Natural killer cell (primary cell): ENCODE results near the gene KRT27. TPM values are rescaled to one million over a fixed set of nuclear protein-coding genes. Genes with fewer than 3 reads are reported as not detected.
A peak's percentile ranks its signal among the peaks of the same experiment; 100 is the strongest.

ENCODE experiments used
- ATAC-seq, 3 donors: fragments of 150-1000 bp in 2 of 3; fragments of 200-7000 bp in 1 of 3; cut with Tn5 transposase; 1 replicate in 1 of 3; 2 replicates in 2 of 3; pipeline ENCODE4 v1.10.0; 2021; ENCODE audit warnings: mild to moderate bottlenecking in 2 of 3, moderate library complexity in 2 of 3
- DNase-seq, 2 donors: peaks; one replicate each; pipeline versions ENCODE4 v3.0.0 to v3.0.0-alpha.2; 2013 to 2021; ENCODE audit warnings: mixed read lengths in 1 of 2
- H3K27ac ChIP-seq: one replicate; pipeline ENCODE4 v1.5.1; 2013; ENCODE audit warnings: mild to moderate bottlenecking, low read length
- H3K27me3 ChIP-seq: one replicate; pipeline ENCODE4 v1.6.1; 2013; ENCODE audit warnings: low read length; ENCODE audit not compliant: control insufficient read depth, insufficient read depth
- H3K36me3 ChIP-seq: one replicate; pipeline ENCODE4 v1.6.1; 2013; ENCODE audit warnings: low read length; ENCODE audit not compliant: control insufficient read depth, insufficient read depth
- H3K4me1 ChIP-seq: one replicate; pipeline ENCODE4 v1.6.1; 2013; ENCODE audit warnings: low read length; ENCODE audit not compliant: control insufficient read depth, insufficient read depth
- H3K4me3 ChIP-seq: one replicate; pipeline ENCODE4 v1.5.1; 2013; ENCODE audit warnings: low read length
- H3K9me3 ChIP-seq: one replicate; pipeline ENCODE4 v1.6.1; 2013; ENCODE audit warnings: low read length; ENCODE audit not compliant: control insufficient read depth, insufficient read depth
- H3K27ac Mint-ChIP-seq, 2 donors: one replicate each; pipeline ENCODE4 v1.8.0; 2022; ENCODE audit warnings: mild to moderate bottlenecking in 2 of 2, mixed read lengths in 2 of 2, moderate library complexity in 1 of 2
- H3K27me3 Mint-ChIP-seq, 2 donors: one replicate each; pipeline ENCODE4 v1.8.0; 2022; ENCODE audit warnings: low read depth in 2 of 2, mixed read lengths in 2 of 2
- H3K36me3 Mint-ChIP-seq: one replicate; pipeline ENCODE4 v1.8.0; 2022; ENCODE audit warnings: mixed read lengths
- H3K4me1 Mint-ChIP-seq, 2 donors: one replicate each; pipeline ENCODE4 v1.8.0; 2022; ENCODE audit warnings: mixed read lengths in 2 of 2
- H3K4me3 Mint-ChIP-seq: one replicate; pipeline ENCODE4 v1.8.0; 2022; ENCODE audit warnings: mild to moderate bottlenecking, moderate library complexity, mixed read lengths
- H3K9me3 Mint-ChIP-seq, 2 donors: one replicate each; pipeline ENCODE4 v1.8.0; 2022; ENCODE audit warnings: mixed read lengths in 2 of 2
- WGBS: methylation state at CpG from one replicate; pipeline ENCODE4 v1.1.7; 2013; ENCODE audit warnings: missing lambda C conversion rate; ENCODE audit not compliant: insufficient coverage; 5-methylcytosine and 5-hydroxymethylcytosine counted together
- intact Hi-C: fragments of 100-400 bp; cut with micrococcal nuclease; formaldehyde crosslinking; loops from one replicate; pipeline ENCODE4 v1.14.2; 2022
- total RNA-seq, 4 donors: library from RNA; stranded (reverse); fragments of 120-200 nt in 1 of 4; gene quantifications; one replicate each; pipeline versions ENCODE4 v1.2.3 to v1.2.4, GENCODE V29; 2013 to 2022
- TF ChIP-seq, protein P1 (sequence below): fragments of 200-600 bp; IDR thresholded peaks from one replicate; pipeline ENCODE4 v1.8.0; 2022; ENCODE audit warnings: antibody characterized with exemption

Gene KRT27
- total RNA-seq, 3 donors from 2014 or later (not counting 1 experiment from before 2014, with no cell fraction given) = not detected

DNA sequence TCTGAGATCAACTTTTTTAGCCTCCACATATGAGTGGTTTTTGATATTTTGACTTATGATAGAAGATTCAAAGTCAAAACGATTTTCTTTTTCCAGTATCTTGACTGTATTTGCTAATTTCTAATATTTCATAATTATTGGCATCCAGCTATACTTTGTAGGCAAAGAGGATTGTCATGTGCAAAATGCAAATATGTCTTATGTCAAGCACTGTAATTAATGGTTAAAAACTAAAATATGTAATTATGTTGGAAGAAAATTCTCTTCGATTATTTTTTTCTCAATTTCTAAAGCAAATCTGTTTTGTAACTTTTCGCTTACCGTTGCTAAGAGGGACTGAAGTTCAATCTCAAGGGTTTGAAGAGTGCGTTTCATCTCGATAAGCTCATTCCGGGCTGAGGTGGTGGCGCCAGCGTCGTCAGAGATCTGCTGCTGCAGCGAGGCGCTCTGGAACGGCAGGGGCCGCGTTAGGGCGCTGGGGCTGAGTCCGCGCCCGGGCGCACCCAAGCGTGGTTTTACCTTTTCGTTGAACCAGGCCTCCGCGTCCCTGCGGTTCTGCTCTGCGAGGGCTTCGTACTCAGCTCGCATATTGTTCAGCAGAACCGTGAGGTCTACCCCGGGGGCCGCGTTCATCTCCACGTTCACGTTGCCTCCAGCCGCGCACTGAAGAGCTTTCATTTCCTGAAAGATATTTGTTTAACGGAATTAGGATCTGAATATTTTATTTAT lies 3.0 kb downstream of the KRT27 start:
- no peaks in the 10 kb centered on the region for H3K36me3 Mint-ChIP-seq
- H3K27ac ChIP-seq = no peak overlapping the region
- WGBS = 43% methylated on average over 36 of the region's 37 CpGs
- DNase-seq = peak in 1 of 2 donors; percentile 50
- H3K27ac Mint-ChIP-seq = no peak overlapping the region
- H3K4me3 Mint-ChIP-seq = no peak overlapping the region
- no peaks in the 10 kb centered on the region for H3K9me3 ChIP-seq
- H3K27me3 ChIP-seq = peaks cover 20% of the 10 kb centered on the region
- no peaks in the 10 kb centered on the region for H3K4me1 Mint-ChIP-seq
- no peaks in the 10 kb centered on the region for H3K36me3 ChIP-seq
- H3K27me3 Mint-ChIP-seq = peaks cover 32 to 76% of the 10 kb centered on the region in 2 donors
- H3K4me1 ChIP-seq = peaks cover 5% of the 10 kb centered on the region
- TF ChIP-seq, protein P1, sequence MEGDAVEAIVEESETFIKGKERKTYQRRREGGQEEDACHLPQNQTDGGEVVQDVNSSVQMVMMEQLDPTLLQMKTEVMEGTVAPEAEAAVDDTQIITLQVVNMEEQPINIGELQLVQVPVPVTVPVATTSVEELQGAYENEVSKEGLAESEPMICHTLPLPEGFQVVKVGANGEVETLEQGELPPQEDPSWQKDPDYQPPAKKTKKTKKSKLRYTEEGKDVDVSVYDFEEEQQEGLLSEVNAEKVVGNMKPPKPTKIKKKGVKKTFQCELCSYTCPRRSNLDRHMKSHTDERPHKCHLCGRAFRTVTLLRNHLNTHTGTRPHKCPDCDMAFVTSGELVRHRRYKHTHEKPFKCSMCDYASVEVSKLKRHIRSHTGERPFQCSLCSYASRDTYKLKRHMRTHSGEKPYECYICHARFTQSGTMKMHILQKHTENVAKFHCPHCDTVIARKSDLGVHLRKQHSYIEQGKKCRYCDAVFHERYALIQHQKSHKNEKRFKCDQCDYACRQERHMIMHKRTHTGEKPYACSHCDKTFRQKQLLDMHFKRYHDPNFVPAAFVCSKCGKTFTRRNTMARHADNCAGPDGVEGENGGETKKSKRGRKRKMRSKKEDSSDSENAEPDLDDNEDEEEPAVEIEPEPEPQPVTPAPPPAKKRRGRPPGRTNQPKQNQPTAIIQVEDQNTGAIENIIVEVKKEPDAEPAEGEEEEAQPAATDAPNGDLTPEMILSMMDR = no peak
- peak in 1 of 3 donors; percentile 13 for ATAC-seq
- H3K9me3 Mint-ChIP-seq = no peaks in the 10 kb centered on the region
- H3K4me3 ChIP-seq = no peak overlapping the region
- intact Hi-C loops = no loop called here

DNA sequence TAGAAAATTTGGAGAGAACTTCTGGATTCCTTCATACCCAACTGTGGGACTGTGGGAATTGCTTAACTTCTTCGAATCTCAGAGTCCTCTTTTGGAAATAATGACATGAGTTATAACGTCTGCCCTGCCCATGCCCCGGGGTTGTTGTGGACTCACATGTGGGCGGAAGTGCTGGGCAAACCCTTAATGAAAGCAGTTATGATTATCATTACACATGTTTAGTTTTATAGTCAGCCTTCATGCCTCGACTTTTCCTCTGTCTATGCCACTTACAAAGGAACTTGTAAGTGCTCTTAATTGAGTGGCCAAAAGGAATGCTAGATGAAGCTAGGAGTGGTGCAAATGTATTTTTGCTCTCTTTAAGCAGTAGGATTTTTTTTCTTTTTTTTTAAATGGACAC lies 3.9 kb downstream of the KRT27 start:
- H3K4me3 Mint-ChIP-seq = no peak overlapping the region
- TF ChIP-seq, protein P1 = no peak
- no peaks in the 10 kb centered on the region for H3K9me3 ChIP-seq
- 79% methylated on average over 5 of the region's 5 CpGs for WGBS
- intact Hi-C loops = no loop called here
- H3K27ac ChIP-seq = no peak overlapping the region
- H3K27ac Mint-ChIP-seq = no peak overlapping the region
- DNase-seq (no peak), ATAC-seq (no peak)
- H3K4me3 ChIP-seq = no peak overlapping the region
- H3K4me1 ChIP-seq = peaks cover 5% of the 10 kb centered on the region
- no peaks in the 10 kb centered on the region for H3K9me3 Mint-ChIP-seq
- peaks cover 26% of the 10 kb centered on the region for H3K27me3 ChIP-seq
- peaks cover 32 to 71% of the 10 kb centered on the region in 2 donors for H3K27me3 Mint-ChIP-seq
- no peaks in the 10 kb centered on the region for H3K36me3 Mint-ChIP-seq
- H3K36me3 ChIP-seq = no peaks in the 10 kb centered on the region
- no peaks in the 10 kb centered on the region for H3K4me1 Mint-ChIP-seq

DNA sequence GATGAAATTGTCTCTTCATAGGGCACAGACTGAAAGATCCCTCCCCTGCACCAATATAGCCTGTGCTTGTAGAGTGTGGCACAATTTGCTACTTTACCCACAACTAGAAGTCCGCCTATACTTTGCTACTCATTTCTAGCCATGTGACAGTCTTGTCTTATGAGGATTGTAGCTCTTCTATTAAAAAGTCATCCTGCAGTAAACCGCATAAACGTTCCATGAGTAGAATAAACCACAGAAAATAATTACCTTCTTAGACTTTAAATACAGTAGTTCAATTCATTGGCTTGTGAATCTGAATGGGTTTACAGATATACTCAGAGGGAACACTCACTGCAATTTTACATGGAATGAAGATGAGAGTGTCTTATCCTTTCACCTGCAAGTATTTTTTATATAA lies 4.4 kb downstream of the KRT27 start:
- ATAC-seq = no peak
- Histone ChIP-seq H3K36me3 (no peaks in the 10 kb centered on the region), H3K4me1 (peaks cover 5% of the 10 kb centered on the region), H3K4me3 (no peak overlapping the region), H3K9me3 (no peaks in the 10 kb centered on the region), H3K27me3 (peaks cover 31% of the 10 kb centered on the region), H3K27ac (no peak overlapping the region)
- H3K4me3 Mint-ChIP-seq = no peak overlapping the region
- H3K9me3 Mint-ChIP-seq = no peaks in the 10 kb centered on the region
- H3K4me1 Mint-ChIP-seq = no peaks in the 10 kb centered on the region
- TF ChIP-seq, protein P1 = no peak
- H3K27ac Mint-ChIP-seq = no peak overlapping the region
- no peaks in the 10 kb centered on the region for H3K36me3 Mint-ChIP-seq
- H3K27me3 Mint-ChIP-seq = peaks cover 27 to 67% of the 10 kb centered on the region in 2 donors
- intact Hi-C loops = no loop called here
- no peak for DNase-seq
- WGBS = no CpG with 5 or more reads among the region's 3 CpGs

DNA sequence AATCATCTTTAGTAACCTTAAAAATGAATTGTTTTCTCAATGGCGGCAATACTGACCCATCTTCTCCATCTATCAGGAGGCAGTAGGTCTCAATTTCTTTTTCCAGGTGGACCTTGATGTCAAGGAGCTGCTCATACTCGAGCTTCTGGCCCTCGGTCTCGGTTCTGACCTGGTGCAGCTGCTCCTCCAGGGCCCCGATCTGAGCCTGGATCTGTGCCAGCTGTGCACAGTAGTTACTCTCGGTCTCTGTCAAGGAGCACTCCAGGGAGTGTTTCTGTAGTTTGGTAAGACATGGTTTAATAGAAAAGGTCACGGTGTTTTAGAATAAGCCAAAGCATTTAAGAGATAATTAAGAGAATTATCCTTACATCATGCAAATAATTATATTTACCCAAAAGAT lies 4.9 kb downstream of the KRT27 start:
- Histone ChIP-seq H3K36me3 (no peaks in the 10 kb centered on the region), H3K9me3 (no peaks in the 10 kb centered on the region), H3K4me3 (no peak overlapping the region), H3K27me3 (peaks cover 33% of the 10 kb centered on the region), H3K27ac (no peak overlapping the region), H3K4me1 (peaks cover 5% of the 10 kb centered on the region)
- H3K27ac Mint-ChIP-seq = no peak overlapping the region
- intact Hi-C loops = no loop called here
- H3K4me1 Mint-ChIP-seq = no peaks in the 10 kb centered on the region
- no peak for ATAC-seq
- H3K27me3 Mint-ChIP-seq = peaks cover 29 to 67% of the 10 kb centered on the region in 2 donors
- H3K4me3 Mint-ChIP-seq = no peak overlapping the region
- DNase-seq = no peak
- H3K36me3 Mint-ChIP-seq = no peaks in the 10 kb centered on the region
- TF ChIP-seq, protein P1 = no peak
- no peaks in the 10 kb centered on the region for H3K9me3 Mint-ChIP-seq
- 75% methylated on average over 6 of the region's 7 CpGs for WGBS
